ENCODE measurements around the gene THAP8. TPM values are rescaled to one million over a fixed set of nuclear protein-coding genes. Genes with fewer than 3 reads are reported as not detected.

The THAP8 gene
- total and polyA plus RNA-seq, 10 of the 15 experiments (the other 5 are each of a cell fraction or from before 2014, with no cell fraction given), result 0.24 to 4.4 (median 2.6) TPM

DNA sequence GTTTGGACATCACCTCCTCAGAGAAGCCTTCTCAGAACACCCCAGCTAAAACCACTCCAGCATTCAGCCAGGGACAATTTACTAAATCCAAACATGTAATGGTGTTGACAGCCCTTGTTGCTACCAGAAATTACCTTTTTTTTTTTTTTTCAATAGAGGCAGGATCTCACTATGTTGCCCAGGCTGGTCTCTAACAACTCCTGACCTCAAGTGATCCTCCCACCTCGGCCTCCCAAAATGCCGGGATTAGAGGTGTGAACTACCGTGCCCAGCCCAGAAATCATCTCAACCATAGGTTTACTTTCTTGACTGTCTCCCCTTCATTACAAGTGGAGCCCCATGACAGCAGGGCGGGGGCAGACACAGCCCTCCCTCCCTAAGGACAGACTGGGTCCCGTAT is 30.7 kb downstream of the THAP8 start (continued):
- TF ChIP-seq, protein P1, sequence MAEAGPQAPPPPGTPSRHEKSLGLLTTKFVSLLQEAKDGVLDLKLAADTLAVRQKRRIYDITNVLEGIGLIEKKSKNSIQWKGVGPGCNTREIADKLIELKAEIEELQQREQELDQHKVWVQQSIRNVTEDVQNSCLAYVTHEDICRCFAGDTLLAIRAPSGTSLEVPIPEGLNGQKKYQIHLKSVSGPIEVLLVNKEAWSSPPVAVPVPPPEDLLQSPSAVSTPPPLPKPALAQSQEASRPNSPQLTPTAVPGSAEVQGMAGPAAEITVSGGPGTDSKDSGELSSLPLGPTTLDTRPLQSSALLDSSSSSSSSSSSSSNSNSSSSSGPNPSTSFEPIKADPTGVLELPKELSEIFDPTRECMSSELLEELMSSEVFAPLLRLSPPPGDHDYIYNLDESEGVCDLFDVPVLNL (IDR thresholded peaks at IDR 0.05; ENCODE audit: low read depth, low read length), result no peak
- TF ChIP-seq TCF3 (IDR thresholded peaks at IDR 0.05; ENCODE audit: borderline replicate concordance, insufficient read depth, low read depth, low read length) (no peak), PML (IDR thresholded peaks at IDR 0.05; ENCODE audit: low read length) (no peak)

DNA sequence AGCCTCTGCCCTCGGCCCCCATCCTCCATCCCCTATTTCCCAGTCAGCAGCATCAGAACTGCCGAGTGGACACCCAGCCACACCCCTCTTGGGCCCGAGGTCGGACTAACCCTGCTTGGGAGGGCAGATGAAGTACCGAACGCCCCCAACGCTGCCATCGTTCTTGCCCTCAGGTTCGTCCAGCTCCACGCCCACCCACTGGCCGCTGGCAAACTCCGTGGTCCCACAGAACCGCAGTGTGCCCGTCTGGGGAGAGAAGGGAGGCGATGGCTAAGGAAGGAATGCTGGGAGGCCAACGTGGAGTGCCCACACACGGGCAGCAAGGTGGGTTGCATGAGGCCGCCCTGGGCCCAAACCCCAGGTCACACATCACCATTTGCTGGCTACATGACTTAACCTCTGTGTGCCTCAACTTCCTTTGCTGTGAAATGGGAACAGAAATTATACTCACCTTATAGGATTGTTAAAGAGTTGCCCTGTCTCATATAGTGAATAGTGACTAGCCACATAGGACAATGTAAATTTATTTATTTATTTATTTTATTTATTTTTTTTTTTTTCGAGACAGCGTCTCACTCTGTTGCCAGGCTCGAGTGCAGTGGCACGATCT is 34.9 kb downstream of the THAP8 start:
- peaks cover 7% of the 10 kb centered on the region for H3K79me2 ChIP-seq (ENCODE audit: control insufficient read depth, insufficient read depth, low read length)
- POLR2A ChIA-PET, result no interaction called here
- no peak for ATAC-seq
- in situ Hi-C loops (cut with MboI), result no loop called here
- no peak overlapping the region for H2AFZ ChIP-seq (ENCODE audit: control insufficient read depth, low read depth, low read length)
- CTCF ChIA-PET, result no interaction called here
- H3K36me3 ChIP-seq (ENCODE audit: control insufficient read depth in 2 of 2, insufficient read depth in 2 of 2, low read length in 1 of 2), result peaks cover 0 to 5% of the 10 kb centered on the region in 2 experiments; a peak in 3 of 4 replicates
- H3K4me2 ChIP-seq (ENCODE audit: control insufficient read depth, insufficient read depth), result no peak overlapping the region
- intact Hi-C loops (cut with micrococcal nuclease; ENCODE audit: unreplicated experiment), result no loop called here
- no peak for DNase-seq (ENCODE audit: low read depth, low spot score)
- BruUV-seq (replicated peaks), result no TSS peak
- TF ChIP-seq, protein P2, sequence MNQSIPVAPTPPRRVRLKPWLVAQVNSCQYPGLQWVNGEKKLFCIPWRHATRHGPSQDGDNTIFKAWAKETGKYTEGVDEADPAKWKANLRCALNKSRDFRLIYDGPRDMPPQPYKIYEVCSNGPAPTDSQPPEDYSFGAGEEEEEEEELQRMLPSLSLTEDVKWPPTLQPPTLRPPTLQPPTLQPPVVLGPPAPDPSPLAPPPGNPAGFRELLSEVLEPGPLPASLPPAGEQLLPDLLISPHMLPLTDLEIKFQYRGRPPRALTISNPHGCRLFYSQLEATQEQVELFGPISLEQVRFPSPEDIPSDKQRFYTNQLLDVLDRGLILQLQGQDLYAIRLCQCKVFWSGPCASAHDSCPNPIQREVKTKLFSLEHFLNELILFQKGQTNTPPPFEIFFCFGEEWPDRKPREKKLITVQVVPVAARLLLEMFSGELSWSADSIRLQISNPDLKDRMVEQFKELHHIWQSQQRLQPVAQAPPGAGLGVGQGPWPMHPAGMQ (IDR thresholded peaks at IDR 0.05; ENCODE audit: borderline replicate concordance), result no peak
- TF ChIP-seq DPF2 (IDR thresholded peaks at IDR 0.05) (no peak), MTA3 (IDR thresholded peaks at IDR 0.05; ENCODE audit: borderline replicate concordance, low read length) (no peak)
- TF ChIP-seq, protein P3, sequence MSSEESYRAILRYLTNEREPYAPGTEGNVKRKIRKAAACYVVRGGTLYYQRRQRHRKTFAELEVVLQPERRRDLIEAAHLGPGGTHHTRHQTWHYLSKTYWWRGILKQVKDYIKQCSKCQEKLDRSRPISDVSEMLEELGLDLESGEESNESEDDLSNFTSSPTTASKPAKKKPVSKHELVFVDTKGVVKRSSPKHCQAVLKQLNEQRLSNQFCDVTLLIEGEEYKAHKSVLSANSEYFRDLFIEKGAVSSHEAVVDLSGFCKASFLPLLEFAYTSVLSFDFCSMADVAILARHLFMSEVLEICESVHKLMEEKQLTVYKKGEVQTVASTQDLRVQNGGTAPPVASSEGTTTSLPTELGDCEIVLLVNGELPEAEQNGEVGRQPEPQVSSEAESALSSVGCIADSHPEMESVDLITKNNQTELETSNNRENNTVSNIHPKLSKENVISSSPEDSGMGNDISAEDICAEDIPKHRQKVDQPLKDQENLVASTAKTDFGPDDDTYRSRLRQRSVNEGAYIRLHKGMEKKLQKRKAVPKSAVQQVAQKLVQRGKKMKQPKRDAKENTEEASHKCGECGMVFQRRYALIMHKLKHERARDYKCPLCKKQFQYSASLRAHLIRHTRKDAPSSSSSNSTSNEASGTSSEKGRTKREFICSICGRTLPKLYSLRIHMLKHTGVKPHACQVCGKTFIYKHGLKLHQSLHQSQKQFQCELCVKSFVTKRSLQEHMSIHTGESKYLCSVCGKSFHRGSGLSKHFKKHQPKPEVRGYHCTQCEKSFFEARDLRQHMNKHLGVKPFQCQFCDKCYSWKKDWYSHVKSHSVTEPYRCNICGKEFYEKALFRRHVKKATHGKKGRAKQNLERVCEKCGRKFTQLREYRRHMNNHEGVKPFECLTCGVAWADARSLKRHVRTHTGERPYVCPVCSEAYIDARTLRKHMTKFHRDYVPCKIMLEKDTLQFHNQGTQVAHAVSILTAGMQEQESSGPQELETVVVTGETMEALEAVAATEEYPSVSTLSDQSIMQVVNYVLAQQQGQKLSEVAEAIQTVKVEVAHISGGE (CRISPR knock-in tag; IDR thresholded peaks at IDR 0.05), result no peak
- SMC1A ChIA-PET (ENCODE audit: uncharacterized antibody, unreplicated experiment), result no interaction called here
- no peak overlapping the region for H3K4me3 ChIP-seq
- WGBS (ENCODE audit: insufficient coverage, insufficient replicate concordance, low lambda C conversion rate, missing lambda C conversion rate), result 99% methylated on average over 20 of the region's 22 CpGs
- no peak overlapping the region for H3K9ac ChIP-seq (ENCODE audit: control insufficient read depth, insufficient read depth, low read length)
- H3K27ac ChIP-seq (ENCODE audit: control insufficient read depth, insufficient read depth), result no peak overlapping the region
- H4K20me1 ChIP-seq (ENCODE audit: control insufficient read depth, insufficient read depth), result no peaks in the 10 kb centered on the region
- H3K4me1 ChIP-seq (ENCODE audit: control insufficient read depth, insufficient read depth, low read length), result no peaks in the 10 kb centered on the region
- no peak for FAIRE-seq
- H3K9me3 ChIP-seq (replicated peaks; ENCODE audit: control insufficient read depth, insufficient read depth, low read length), result no peaks in the 10 kb centered on the region
- RAD21 ChIA-PET (ENCODE audit: unreplicated experiment), result interaction anchor here (0.7 kb wide), 1 partner anchor 1033 kb away, joined by 3 read pairs; no protein-coding TSS in a partner anchor
- no peaks in the 10 kb centered on the region for H3K27me3 ChIP-seq (replicated peaks in 1 of 2; ENCODE audit: control insufficient read depth in 2 of 2, insufficient read depth in 2 of 2, low read length in 1 of 2)
